Bronchial epithelial cell (primary cell): ENCODE results near the gene GBA3. TPM values are rescaled to one million over a fixed set of nuclear protein-coding genes. Genes with fewer than 3 reads are reported as not detected.

ENCODE experiments used
- DNase-seq: peaks from one replicate; pipeline ENCODE4 v3.0.0-alpha.2; 2010; ENCODE audit warnings: low read depth
- FAIRE-seq: peaks from 2 replicates; lab custom pipeline; 2011; peaks lifted over from hg19 to GRCh38; lab: Jason Lieb, UNC
- H3K27me3 ChIP-seq: 2 replicates; pipeline ENCODE4 v1.5.1; 2011; ENCODE audit warnings: low read length; ENCODE audit not compliant: control insufficient read depth, insufficient read depth
- H3K36me3 ChIP-seq: 2 replicates; pipeline ENCODE4 v1.5.1; 2011; ENCODE audit warnings: low read length; ENCODE audit not compliant: control insufficient read depth, insufficient read depth
- H3K4me3 ChIP-seq: 2 replicates; pipeline ENCODE4 v1.5.1; 2011; ENCODE audit warnings: mild to moderate bottlenecking, low read depth, low read length, control low read depth
- total RNA-seq: library from RNA; depleted of rRNA; stranded (reverse); fragments of >200 nt; gene quantifications from 2 replicates; pipeline ENCODE4 v1.2.1, GENCODE V29; 2014
- TF ChIP-seq, protein P1 (sequence below): IDR thresholded peaks from 2 replicates; pipeline ENCODE4 v1.5.1; 2011; ENCODE audit warnings: mild to moderate bottlenecking, moderate library complexity, low read length, control low read depth, inconsistent platforms; ENCODE audit not compliant: insufficient read depth, severe bottlenecking

GBA3 gene
- total RNA-seq, 1 donor from 2014 or later, result under 0.01 TPM

DNA sequence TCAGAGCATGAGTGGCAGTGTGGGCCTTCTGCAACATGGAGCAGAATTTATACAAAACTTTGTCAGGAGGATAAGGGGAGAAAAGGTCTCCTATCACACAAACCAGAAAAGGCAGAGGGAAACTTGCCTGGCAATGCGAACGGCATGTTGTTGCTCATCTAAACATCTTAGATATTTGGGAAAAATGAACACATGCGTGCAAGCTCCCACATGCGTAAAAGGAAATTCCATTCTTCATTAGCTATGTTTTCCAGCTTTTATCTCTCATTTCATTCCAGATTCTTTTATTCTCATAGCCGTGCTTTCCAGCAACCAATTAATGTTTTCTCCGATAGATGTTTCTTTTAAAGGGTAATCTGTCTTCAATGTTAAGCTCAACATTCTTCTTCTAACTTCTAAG lies 31.3 kb upstream of the GBA3 start:
- Histone ChIP-seq H3K27me3 (no peaks in the 10 kb centered on the region), H3K4me3 (no peak overlapping the region), H3K36me3 (no peaks in the 10 kb centered on the region)
- no peak for FAIRE-seq
- DNase-seq, result peak; percentile 39
- TF ChIP-seq, protein P1, sequence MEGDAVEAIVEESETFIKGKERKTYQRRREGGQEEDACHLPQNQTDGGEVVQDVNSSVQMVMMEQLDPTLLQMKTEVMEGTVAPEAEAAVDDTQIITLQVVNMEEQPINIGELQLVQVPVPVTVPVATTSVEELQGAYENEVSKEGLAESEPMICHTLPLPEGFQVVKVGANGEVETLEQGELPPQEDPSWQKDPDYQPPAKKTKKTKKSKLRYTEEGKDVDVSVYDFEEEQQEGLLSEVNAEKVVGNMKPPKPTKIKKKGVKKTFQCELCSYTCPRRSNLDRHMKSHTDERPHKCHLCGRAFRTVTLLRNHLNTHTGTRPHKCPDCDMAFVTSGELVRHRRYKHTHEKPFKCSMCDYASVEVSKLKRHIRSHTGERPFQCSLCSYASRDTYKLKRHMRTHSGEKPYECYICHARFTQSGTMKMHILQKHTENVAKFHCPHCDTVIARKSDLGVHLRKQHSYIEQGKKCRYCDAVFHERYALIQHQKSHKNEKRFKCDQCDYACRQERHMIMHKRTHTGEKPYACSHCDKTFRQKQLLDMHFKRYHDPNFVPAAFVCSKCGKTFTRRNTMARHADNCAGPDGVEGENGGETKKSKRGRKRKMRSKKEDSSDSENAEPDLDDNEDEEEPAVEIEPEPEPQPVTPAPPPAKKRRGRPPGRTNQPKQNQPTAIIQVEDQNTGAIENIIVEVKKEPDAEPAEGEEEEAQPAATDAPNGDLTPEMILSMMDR, result no peak

GRCh38 chr4:22667332-22667940 lies 25.3 kb upstream of the GBA3 start:
- no peak for FAIRE-seq
- H3K27me3 ChIP-seq, result no peaks in the 10 kb centered on the region
- DNase-seq, result no peak
- H3K36me3 ChIP-seq, result no peaks in the 10 kb centered on the region
- TF ChIP-seq, protein P1, result no peak
- no peak overlapping the region for H3K4me3 ChIP-seq

- no peak for FAIRE-seq
Observed at GRCh38 chr4:22668301-22668700, 24.4 kb upstream of the GBA3 start.

DNA sequence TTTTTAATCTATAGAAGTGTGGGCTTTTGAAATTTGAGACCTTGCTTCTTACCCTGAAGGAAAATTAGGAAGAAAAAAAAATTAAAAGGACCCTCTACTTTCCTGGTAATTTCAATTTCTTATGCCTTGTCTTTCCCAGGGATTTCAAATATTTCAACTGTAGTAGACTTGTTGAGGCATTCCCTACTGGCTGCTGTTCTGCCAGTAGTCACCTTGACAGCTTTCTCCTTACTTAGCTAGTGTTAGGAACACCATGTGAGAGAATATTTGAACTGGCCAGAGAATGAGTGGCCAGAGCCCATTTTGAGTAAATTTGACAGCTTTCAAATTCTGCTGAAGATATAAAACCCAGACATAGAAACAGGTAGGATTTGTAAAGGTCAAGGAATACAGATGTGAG lies 24.0 kb upstream of the GBA3 start:
- Histone ChIP-seq H3K27me3 (no peaks in the 10 kb centered on the region), H3K36me3 (no peaks in the 10 kb centered on the region), H3K4me3 (no peak overlapping the region)
- TF ChIP-seq, protein P1, result no peak
- DNase-seq (no peak), FAIRE-seq (no peak)

More at GRCh38 chr4:22668301-22668700, 24.4 kb upstream of the GBA3 start:
- no peaks in the 10 kb centered on the region for H3K36me3 ChIP-seq
- no peaks in the 10 kb centered on the region for H3K27me3 ChIP-seq
- DNase-seq, result no peak
- no peak overlapping the region for H3K4me3 ChIP-seq
- TF ChIP-seq, protein P1, result no peak

DNA sequence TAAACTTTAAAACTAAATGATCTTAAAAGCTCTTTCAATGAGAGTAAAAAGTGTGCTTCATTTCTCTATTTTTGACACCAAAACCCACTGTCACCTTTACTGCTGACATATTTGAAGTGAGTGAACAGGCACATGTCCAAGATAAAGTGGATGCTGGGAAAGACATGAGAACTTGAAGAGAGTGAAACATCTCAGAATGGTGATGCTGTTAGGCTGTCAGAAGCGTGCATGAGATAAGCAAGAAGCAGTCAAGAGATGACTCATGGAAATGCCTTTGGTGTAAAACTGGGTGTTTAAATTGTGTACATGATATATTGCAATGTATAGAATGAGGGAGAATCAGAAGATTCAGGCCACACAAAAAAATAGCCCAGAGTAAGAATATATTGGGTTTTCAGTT lies 21.8 kb upstream of the GBA3 start:
- DNase-seq (peak; percentile 38), FAIRE-seq (no peak)
- TF ChIP-seq, protein P1, result no peak

DNA sequence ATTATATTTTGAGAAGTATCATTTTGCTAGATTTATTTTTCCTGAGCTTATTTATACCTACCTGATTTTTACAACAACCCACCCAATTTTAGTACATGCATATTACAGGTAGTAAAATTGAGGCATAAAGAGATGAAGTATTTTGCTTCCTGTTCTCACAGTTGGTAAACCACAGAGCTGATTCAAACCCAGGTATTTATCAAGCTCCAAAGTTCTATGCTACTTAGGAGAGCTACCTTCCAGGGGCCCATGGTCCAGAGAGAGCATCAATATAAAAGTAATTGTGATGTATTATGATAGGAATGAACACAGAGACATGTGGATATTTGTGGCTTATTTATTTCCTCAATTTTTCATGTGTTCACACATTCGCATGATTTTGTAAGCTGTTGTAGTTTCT lies 20.2 kb upstream of the GBA3 start:
- Histone ChIP-seq H3K4me3 (no peak overlapping the region), H3K27me3 (no peaks in the 10 kb centered on the region), H3K36me3 (no peaks in the 10 kb centered on the region)
- FAIRE-seq (no peak), DNase-seq (no peak)
- TF ChIP-seq, protein P1, result no peak

More for the DNA sequence above, 21.8 kb upstream of the GBA3 start:
- Histone ChIP-seq H3K27me3 (no peaks in the 10 kb centered on the region), H3K4me3 (no peak overlapping the region), H3K36me3 (no peaks in the 10 kb centered on the region)
